HL-60 (cell line): Measurements from ENCODE around the gene CBR4.

ENCODE experiments used
- DNase-seq, 2 experiments: peaks; one replicate each; pipeline ENCODE4 v3.0.0-alpha.2; 2010 to 2020; ENCODE audit warnings: low read depth in 1 of 2, low spot score in 1 of 2
- H3K27ac ChIP-seq: fragments of 250-450 bp; sonication (Bioruptor Pico); replicated peaks from 2 replicates; pipeline ENCODE4 v1.5.1; 2020; ENCODE audit warnings: mild to moderate bottlenecking, moderate library complexity
- H3K27me3 ChIP-seq: fragments of 250-450 bp; sonication (Bioruptor Pico); 2 replicates; pipeline ENCODE4 v1.5.1; 2021; ENCODE audit warnings: mild to moderate bottlenecking, moderate library complexity; ENCODE audit not compliant: insufficient read depth, poor library complexity, severe bottlenecking
- H3K4me3 ChIP-seq: replicated peaks from 2 replicates; pipeline ENCODE4 v1.5.1; 2011; ENCODE audit warnings: mild to moderate bottlenecking, control low read depth, low read length; ENCODE audit not compliant: insufficient read depth
- CTCF ChIP-seq: IDR thresholded peaks from one replicate; pipeline ENCODE4 v1.5.1; 2011; ENCODE audit warnings: low read length, control low read depth, inconsistent platforms; ENCODE audit not compliant: insufficient read depth
- GABPA ChIP-seq: IDR thresholded peaks from 2 replicates; pipeline ENCODE4 v1.6.1; 2012; ENCODE audit warnings: low read depth
- POLR2AphosphoS5 ChIP-seq: IDR thresholded peaks from 2 replicates; pipeline ENCODE4 v1.6.1; 2012; ENCODE audit warnings: low read depth
- REST ChIP-seq: IDR thresholded peaks from 2 replicates; pipeline ENCODE4 v1.6.1; 2012; ENCODE audit warnings: low read depth; ENCODE audit not compliant: insufficient replicate concordance
- SPI1 ChIP-seq: IDR thresholded peaks from 2 replicates; pipeline ENCODE4 v1.6.1; 2012; ENCODE audit warnings: low read depth, mild to moderate bottlenecking, borderline replicate concordance

CBR4 gene

GRCh38 chr4:169045862-169046584 is 36.0 kb upstream of the CBR4 start:
- no peaks in the 10 kb centered on the region for H3K27me3 ChIP-seq
- H3K27ac ChIP-seq = no peak overlapping the region
- TF ChIP-seq CTCF (no peak), SPI1 (no peak), REST (no peak), POLR2AphosphoS5 (no peak), GABPA (no peak)
- no peak for DNase-seq
- H3K4me3 ChIP-seq = no peak overlapping the region

- Histone ChIP-seq H3K4me3 (no peak overlapping the region), H3K27ac (no peak overlapping the region), H3K27me3 (no peaks in the 10 kb centered on the region)
- TF ChIP-seq REST (no peak), SPI1 (no peak), POLR2AphosphoS5 (no peak), GABPA (no peak), CTCF (no peak)
- no peak for DNase-seq
Observed at GRCh38 chr4:169044714-169045447, 34.8 kb upstream of the CBR4 start.

GRCh38 chr4:169042608-169043007 is 32.6 kb upstream of the CBR4 start:
- Histone ChIP-seq H3K27me3 (no peaks in the 10 kb centered on the region), H3K4me3 (no peak overlapping the region), H3K27ac (no peak overlapping the region)
- no peak for DNase-seq
- TF ChIP-seq REST (no peak), SPI1 (no peak), POLR2AphosphoS5 (no peak)
